ENCODE results near the gene IRF7.
A peak's percentile ranks its signal among the peaks of the same experiment; 100 is the strongest.
"Not testable (repeated sequence)": the region's sequence is repeated elsewhere in the genome, so short reads cannot be mapped to it uniquely, and the experiment has no call there.

IRF7 gene

GRCh38 chr11:578276-579035 lies 37.3 kb downstream of the IRF7 start:
- DNase-seq: no peak

GRCh38 chr11:577611-577894 lies 38.2 kb downstream of the IRF7 start:
- no peak for DNase-seq

- DNase-seq: no peak
Measured at GRCh38 chr11:576811-577610, 38.7 kb downstream of the IRF7 start.

- DNase-seq: peak; percentile 95
Measured at GRCh38 chr11:575996-576768, 39.6 kb downstream of the IRF7 start, which contains the start of gene PHRF1. Gene PHRF1 (plus strand): TSS chr11:576470. CDS start chr11:581513, 5,043 bp downstream.

GRCh38 chr11:575313-575995 lies 40.3 kb downstream of the IRF7 start:
- no peak for DNase-seq

GRCh38 chr11:574632-575312 lies 41.0 kb downstream of the IRF7 start:
- no peak for DNase-seq

- not testable (repeated sequence) for DNase-seq
Measured at GRCh38 chr11:574031-574570, 41.6 kb downstream of the IRF7 start.

GRCh38 chr11:573146-573759 lies 42.5 kb downstream of the IRF7 start:
- no peak for DNase-seq

GRCh38 chr11:571802-572185 lies 44.0 kb downstream of the IRF7 start:
- no peak for DNase-seq

GRCh38 chr11:569158-569885 lies 46.4 kb downstream of the IRF7 start:
- no peak for DNase-seq

GRCh38 chr11:568306-569157 lies 47.2 kb downstream of the IRF7 start:
- peak; percentile 93 for DNase-seq

- DNase-seq: no peak
Measured at GRCh38 chr11:567629-568292, 48.0 kb downstream of the IRF7 start.

- no peak for DNase-seq
Measured at GRCh38 chr11:567011-567628, 48.6 kb downstream of the IRF7 start.

GRCh38 chr11:565921-566509 lies 49.7 kb downstream of the IRF7 start:
- no peak for DNase-seq

GRCh38 chr11:563812-564578 lies 51.8 kb downstream of the IRF7 start:
- DNase-seq: no peak

- DNase-seq: no peak
Measured at GRCh38 chr11:563066-563811, 52.5 kb downstream of the IRF7 start.
